ENCODE results near the gene PHLDB3.

Gene PHLDB3

DNA sequence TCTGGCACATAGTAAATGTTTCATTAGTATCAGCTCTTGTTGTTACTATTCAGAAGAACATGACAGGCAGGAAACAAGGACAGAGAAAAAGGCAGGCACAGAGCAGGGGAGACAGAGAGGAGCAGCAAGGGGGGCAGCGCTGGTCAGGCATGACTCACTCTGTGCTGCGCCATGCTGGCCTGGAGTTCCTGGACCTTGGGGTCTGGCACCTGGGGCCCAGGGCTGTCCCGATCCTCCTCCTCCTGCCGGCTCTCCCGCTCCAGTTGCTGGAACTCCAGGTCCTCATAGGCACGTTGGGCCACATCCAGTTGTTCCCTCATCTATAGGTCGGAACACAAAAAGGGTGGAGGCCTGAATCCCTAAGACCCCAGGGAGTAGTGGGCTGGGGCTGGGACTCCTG lies 7.6 kb downstream of the PHLDB3 start:
- DNase-seq = no peak

DNA sequence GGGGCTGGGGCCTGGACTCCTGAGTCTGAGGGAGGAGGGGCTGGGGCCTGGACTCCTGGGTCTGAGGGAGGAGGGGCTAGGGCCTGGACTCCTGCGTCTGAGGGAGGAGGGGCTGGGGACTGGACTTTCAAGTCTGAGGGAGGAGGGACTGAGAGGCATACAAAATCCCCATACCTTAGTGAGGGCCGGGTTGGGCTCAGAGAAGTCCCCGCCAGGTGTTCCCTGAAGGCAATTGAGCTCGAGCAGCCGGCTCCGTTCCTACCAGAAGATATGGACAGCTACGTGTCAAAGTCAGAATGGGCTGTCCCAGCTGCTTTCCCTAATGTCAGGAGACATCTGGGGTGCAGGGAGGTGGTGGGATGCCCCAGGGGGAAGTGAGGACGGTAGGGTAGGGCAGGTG lies 9.5 kb downstream of the PHLDB3 start:
- DNase-seq = no peak

DNA sequence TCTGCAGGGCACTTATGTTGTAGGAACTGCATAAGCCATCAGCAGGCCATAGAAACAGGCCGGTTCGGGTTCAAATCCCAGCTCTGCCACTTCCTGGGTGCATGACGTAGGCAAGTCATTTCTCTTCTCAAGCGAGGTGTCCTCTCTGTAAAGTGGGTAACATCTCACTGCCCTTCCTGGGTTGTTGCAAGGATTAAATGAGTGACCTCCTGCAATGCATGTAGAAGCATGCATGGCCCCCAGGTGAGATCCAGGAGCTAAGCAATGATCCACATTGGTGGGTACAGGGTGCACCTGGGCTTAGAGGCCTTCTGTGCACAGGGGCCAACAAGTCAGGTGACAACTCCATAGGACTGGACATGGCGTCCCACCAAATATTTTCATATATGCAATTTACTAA lies 13.8 kb downstream of the PHLDB3 start:
- no peak for DNase-seq

DNA sequence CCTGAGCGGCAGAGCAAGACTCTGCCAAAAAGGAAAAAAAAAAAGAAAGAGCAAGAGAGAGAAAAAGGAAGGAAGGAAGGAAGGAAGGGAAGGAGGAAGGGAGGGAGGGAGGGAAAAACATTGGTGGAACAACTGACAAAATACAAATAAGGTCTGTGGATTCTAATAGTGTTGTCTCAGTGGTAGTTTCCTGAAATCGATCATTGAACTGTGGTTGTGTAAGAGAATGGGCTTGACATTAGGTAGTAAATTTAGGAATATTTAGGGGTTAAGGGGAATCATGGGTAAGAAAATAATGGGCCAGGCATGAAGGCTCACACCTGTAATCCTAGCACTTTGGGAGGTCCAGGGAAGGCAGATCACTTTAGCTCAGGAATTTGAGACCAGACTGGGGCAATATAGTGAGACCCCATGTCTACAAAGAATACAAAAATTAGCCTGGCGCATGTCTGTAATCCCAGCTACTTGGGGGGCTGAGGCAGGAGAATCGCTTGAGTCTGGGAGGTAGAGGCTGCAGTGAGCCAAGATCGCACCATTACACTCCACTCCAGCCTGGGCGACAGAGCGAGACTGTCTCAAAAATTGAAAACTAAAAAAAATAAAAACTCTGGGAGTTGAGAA lies 14.5 kb downstream of the PHLDB3 start:
- DNase-seq = no peak

DNA sequence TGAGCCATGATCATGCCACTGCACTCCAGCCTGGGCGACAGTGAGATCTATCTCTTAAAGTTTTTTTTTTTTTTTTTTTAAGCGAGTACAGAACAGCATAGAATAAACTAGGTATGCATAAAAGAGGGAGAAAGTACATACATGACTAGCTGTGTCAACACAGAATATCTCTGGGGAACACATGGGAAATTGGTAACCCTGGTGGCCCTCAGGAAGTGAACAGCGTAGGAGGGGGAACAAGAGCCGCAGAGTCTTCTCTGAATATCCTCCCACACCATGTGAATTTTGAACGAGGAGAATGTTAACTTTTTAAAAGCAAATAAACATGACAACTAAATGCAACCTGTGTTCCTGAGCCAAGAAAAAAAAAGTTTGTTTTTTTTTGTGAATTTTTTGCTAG lies 15.2 kb downstream of the PHLDB3 start:
- DNase-seq = no peak

DNA sequence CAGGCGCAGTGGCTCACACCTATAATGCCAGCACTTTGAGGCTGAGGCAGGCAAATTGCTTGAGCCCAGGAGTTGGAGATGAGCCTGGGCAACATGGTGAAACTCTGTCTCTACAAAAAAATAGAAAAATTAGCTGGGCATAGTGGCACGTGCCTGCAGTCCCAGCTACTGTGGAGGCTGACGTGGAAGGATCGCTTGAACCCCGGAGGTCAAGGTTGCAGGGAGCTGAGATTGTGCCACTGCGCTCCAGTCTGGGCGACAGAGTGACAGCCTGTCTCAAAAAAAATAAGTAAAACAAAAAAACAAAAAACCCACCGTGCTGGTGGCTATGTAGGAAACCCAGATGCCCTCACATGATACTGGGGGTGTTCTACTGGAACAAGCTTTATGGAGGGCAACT lies 16.4 kb downstream of the PHLDB3 start:
- no peak for DNase-seq

DNA sequence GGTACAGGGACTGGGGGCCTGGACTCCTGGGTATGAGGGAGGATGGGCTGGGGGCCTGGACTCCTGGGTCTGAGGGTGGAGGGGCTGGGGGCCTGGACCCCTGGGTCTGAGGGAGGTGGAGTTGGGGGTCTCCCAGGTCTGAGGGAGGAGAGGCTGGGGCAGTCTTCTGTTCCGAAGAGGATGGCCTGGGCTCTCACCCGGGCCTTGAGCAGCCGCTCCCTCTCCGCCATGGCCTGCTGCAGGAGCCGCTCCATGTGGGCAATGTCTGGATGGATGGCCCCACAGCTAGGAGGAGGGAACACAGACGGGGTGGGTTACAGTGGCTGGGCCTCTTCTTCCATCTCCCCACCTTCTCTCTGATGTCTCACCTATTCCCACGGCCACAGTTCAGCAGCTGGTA lies 18.1 kb downstream of the PHLDB3 start:
- DNase-seq = no peak

DNA sequence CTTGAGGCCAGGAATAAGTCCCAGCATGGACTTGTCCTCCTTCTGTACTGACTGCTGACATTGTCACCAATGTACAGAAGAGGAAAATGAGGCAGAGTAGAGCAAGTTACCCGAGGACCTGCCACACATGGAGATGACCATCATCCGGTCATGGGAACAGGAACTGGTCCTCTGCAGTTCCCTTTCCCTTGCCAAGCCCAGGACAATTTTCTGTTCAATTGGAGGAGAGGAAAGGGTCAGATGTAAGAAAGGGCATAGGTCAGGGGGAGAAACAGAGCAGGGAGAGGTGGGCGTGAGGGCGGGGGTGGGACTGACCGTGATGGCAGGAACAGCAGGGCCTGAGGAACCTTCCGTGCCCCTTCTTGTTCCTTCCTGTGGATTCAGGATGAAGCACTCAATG lies 18.6 kb downstream of the PHLDB3 start:
- no peak for DNase-seq

DNA sequence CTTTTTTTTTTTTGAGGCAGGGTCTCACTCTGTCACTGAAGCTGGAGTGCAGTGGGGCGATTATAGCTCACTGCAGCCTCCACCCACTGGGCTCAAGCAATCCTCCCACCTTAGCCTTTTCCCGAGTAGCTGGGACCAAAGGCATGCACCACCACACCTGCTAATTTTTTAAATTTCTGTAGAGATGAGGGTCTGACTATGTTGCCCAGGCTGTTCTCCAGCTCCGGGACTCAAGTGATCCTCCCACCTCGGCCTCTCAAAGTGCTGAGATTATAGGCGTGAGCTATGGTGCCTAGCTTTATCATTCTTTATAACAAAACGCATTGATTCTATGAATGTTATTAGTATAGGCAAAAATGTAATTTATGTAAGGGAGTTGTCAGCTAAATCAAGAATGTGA lies 21.3 kb downstream of the PHLDB3 start:
- DNase-seq = no peak

DNA sequence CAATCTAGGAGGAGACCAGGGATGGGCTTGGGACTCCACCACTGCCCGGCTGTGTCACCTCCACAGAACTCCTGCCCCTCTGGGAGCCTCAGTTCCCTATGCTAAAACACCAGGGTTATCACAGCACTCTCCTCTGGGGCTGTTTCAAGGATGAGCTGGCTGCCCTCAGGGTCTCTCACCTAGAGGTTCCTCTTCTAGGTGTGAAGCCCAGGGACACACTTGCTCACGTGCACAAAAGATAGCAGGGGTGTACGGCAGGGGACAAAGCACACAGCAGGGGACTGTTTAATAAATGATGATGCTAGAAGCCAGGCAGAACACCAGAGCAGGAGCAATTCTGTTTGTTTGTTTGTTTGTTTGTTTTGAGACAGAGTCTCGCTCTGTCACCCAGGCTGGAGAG lies 22.4 kb downstream of the PHLDB3 start:
- DNase-seq = no peak

DNA sequence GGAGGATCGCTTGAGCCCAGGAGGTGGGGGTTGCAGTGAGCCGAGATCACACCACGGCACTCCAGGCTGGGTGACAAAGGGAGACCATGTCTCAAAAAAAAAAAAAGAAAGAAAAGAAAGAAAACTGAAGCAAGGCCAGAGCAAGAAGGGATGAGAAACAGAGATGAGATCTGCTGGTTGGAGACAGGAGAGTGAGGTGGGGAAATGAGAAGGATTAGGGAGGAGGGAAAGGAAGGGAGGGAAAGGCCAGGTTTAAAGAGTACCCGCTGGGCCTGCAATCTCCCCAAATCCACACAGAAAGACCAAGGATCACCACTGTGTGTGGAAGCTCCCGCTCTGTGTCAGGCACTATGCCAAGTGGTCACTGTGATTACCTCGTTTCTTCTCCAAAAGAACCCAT lies 22.8 kb downstream of the PHLDB3 start:
- DNase-seq = no peak

DNA sequence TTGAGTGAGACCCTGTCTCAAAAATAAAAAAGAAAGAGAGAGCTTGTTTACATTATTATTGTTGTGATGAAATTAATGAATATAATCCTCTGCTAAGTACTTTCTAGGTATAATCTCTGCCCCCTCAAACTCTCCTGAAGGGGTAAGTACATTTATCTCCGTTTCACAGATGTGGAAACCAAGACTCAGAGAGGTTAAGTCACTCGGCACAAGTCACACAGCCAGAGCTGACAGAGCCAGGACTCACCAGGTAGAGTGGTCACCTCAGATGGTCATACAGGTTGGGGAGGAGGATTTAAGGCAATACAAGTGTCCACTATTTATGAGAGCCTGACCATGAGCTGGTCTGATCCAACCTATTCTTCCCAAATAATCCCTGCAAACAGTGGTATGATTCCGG lies 24.0 kb downstream of the PHLDB3 start:
- no peak for DNase-seq

DNA sequence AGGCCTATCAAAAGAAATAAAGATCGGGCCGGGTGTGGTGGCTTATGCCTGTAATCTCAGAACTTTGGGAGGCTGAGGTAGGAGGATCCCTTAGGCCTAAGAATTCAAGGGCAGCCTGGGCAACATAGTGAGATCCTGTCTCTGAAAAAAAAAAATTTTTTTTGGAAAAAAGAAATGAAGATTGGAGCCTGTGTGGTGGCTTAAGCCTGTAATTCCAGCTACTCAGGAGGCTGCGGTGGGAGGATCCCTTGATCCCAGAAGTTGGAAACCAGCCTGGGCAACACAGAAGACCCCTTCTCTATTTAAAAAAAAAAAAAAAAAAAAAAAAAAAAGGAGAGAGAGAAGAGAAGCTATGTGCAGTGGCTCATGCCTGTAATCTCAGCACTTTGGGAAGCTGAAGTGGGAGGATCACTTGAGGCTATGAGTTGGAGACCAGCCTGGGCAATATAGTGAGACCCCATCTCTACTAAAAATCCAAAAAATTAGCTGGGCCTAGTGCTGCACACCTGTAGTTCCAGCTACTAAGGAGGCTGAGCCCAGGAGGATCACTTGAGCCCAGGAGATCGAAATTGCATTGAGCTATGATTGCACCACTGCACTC lies 24.5 kb downstream of the PHLDB3 start:
- no peak for DNase-seq

DNA sequence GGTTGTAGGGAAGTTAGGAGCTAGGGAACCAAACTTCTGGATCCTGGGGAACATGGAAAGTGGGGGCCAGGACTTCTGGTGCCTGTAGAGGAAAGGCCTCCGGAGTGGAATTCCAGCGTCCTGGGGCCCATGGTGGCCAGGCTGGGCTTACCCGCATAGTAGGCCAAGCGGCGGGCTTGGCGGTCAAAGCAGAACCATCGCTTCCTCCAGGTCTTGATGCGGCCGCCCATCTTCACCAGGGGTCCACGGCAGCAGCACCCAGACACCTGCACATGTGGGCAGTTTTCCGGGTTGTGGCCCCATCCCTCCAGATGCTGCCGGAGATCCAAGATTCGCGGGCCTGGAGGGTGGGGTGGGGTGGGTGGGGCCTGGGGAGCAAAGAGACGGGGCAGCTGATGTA lies 25.3 kb downstream of the PHLDB3 start:
- DNase-seq = no peak

DNA sequence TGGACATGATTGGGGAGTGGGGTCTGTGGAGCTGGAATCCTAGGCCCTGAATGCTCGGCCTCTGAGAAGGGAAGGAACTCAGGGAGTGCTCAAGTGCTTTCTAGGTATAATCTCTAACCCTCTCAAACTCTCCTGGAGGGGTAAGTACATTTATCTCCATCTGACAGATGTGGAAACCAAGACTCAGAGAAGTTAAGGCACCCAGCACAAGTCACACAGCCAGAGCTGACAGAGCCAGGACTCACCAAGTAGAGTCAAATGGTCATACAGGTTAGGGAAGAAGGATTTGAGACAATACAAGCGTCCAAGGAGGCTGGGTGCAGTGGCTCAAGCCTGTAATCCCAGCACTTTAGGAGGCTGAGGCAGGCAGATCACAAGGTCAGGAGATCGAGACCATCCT lies 26.2 kb downstream of the PHLDB3 start:
- DNase-seq = no peak

DNA sequence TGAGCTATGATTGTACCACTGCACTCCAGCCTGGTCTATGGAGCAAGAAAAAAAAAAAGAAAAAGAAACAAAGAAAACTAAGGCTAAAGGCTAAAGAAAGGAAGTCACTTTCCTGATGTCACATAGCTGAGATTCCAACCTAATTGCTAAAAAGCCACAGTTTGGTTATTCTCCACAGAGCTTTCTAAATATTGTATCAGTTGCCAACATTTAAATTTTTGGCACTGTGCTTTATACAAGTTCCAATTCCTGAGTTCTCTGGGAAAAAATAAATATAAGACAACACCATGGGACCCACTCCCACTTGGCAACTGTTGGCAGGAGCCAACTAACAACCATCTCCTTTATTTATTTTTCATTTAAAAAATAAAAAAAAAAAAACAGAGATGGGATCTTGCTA lies 27.9 kb downstream of the PHLDB3 start:
- no peak for DNase-seq

DNA sequence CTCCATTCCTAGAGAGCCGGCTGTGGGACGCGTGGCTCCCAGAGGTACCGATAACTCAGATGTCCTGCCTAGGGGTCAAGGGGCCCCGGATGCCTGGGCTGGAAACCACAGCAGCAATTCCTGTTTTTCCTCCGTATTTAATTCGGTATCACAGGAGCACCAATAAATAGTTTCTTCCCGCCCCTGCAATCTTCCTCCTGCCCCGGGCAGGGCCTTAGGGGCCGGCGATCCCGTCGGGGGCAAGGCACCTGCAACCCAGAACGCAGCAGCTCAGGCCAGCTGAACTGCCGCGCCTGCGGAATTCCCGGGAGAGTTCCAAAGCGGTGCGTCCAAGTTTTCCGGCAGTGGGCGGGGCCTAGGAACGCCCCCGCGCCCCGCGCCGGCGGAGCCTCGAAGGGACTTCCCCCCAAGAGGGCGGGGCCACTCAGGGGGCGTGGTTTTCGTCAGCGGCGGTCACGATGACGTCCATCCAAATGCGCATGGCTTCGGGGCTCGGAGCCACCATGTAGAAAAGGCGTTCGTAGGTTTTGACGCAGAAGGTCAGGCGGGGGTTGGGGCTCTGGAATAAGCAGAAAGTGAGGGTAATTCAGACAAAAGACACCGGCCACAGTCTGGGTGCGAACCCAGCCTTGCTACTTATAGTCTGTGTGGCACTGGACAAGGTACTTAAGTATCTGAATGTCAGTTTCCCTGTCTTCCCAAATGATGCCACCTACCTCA lies 29.4 kb downstream of the PHLDB3 start:
- DNase-seq = no peak

DNA sequence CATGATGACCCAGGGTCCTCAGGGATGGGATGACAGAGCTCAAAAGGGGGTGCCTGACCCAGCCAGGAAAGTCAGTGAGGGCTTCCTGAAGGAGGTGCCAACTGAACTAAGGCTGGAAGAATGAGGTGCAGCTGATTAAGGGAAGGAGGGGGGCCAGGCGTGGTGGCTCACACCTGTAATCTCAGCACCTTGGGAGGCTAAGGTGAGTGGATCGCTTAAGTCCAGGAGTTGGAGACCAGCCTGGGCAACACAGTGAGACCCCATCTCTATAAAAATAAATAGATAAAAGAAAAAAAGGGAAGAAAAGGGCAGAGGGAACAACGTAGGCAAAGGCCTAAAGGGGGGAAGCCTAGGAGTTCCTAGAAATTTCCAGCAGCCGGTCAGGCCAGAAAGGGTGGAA lies 30.1 kb downstream of the PHLDB3 start:
- DNase-seq = no peak

DNA sequence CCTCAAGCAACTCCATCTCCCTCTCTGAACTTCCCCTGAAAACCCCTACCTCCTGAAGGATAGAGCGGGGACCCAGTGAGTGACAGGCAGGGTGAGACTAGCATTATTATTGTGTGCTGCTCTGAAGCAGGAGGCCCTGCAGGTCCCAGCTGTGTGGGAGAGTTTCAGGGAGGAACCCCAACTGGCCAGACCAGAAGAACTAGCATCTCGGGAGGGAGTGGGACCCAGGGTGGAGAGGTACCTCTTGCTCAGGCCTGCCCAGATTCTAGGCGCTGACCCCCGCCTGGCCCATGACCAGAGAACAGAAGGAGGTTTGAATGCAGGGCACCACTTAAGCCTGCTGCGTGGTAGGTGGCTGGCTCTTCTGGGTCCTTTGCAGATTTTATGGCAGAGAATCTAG lies 33.5 kb downstream of the PHLDB3 start:
- no peak for DNase-seq

DNA sequence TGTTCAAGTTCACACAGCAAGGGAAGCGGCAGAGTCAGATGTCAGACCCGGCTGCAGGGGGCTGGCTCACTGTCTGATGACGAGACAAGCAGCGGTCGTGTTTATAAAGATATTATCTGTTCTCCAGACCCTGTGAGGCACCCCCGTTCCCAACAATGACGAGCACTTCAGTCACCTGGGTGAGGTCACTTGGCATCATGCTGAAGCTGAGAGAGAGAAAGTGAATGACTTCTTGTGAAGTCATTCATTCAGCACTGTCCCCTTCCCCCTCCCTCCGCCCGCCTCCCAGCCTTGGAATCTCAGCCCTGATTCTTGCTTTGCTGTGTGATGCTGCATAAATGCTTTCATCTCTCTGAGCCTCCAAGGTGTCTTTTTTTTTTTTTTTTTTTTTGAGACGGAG lies 34.3 kb downstream of the PHLDB3 start:
- DNase-seq = no peak

DNA sequence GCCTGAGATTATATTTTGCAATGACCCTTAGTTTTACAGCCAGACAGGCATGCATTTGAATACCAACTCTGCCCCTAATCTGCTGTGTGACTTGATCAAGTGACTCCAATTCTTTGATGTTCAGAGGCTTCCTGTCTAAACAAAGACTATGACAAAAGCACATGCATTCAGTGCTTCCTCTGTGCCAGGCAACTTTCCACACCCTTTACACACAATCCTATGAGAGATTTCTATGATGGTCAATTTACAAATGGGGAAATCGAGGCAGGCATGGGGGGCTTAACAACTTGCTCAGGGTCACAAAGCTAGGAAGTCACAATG lies 35.4 kb downstream of the PHLDB3 start:
- no peak for DNase-seq

DNA sequence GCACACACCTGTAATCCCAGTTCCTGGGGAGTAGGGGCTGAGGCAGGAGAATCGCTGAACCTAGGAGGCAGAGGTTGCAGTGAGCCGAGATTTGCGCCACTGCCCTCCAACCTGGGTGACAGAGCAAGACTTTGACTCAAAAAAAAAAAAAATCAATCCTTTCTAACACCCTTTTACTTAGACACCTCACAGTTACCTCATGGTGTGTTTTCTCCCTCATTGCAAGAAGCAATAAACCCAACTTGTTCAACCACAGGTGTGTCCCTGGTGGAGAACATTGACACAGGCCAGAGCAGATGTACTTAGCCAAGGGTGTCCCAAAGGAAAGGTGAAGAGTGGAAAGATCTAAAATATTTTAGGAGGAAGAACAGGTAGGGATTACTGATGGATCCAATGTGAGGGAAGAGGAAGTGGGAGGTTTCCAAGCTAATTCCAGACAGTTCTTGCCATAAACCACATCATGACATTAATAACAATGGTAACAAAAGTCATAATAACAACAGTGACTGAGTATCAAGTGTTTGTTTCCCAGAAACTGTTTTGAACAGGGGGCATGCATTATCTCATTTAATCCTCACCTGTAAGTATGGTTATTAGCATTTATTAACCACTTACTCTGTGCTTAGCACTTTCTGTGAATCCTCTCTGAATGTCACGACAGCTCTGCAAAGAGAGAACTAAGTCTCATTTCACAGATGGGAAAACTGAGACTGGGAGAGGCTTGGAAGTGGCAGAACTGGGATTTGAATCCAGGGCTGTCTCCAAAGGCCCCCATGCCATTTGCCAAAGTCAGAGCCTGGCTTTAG lies 36.0 kb downstream of the PHLDB3 start:
- no peak for DNase-seq

DNA sequence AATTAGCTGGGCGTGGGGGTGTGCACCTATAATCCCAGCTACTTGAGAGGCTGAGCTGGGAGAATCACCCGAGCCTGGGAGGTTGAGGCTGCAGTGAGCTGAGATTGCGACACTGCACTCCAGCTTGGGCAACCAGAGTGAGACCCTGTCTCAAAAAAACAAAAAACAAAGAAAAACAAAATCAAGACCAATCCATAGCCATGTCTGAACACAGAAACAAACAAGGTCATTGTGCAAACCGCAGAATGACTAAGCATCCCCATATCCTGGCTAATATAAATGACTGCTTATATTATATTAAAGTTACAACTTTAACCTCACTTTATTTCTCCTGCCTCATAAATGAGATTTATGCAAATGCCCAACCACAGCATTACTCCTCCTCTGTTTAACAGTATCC lies 36.8 kb downstream of the PHLDB3 start:
- DNase-seq = no peak

DNA sequence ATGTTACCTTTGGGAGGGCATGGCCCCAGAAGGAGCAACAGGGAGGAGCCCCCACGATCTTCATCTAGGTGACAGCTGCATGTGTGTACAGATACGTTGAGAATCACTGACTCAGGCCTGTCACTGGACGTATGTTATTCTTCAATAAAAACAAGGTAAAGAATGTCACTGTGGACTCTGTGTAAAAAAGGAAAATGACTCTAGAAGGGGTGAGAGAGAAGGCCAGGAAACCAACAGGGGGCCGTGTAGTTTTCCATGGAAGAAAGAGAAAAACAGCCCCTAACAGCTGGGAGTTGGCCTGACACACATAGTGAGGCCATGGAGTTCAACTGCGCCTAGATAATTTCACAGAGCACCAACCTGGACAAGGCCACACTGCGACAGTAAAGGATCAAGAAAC lies 37.3 kb downstream of the PHLDB3 start:
- no peak for DNase-seq

Data from NK-92 treated with Interleukin-12 subunit alpha and Interleukin-12 subunit beta, amount 100 ng/mL, for 24 hours (cell line).